DND-41 (cell line): Measurements from ENCODE around the gene KLF9.

Experiments used
- EZH2 ChIP-seq: IDR thresholded peaks from 3 replicates; pipeline ENCODE4 v1.6.1; 2012; ENCODE audit warnings: borderline replicate concordance, low read depth, mild to moderate bottlenecking, moderate library complexity, low read length, inconsistent platforms; ENCODE audit not compliant: severe bottlenecking
- TF ChIP-seq, protein P1 (sequence below): IDR thresholded peaks from 2 replicates; pipeline ENCODE4 v1.5.1; 2012; ENCODE audit warnings: borderline replicate concordance, low read length, moderate library complexity, mild to moderate bottlenecking; ENCODE audit not compliant: poor library complexity, severe bottlenecking; ENCODE audit errors: extremely low read depth

- TF ChIP-seq, protein P1, sequence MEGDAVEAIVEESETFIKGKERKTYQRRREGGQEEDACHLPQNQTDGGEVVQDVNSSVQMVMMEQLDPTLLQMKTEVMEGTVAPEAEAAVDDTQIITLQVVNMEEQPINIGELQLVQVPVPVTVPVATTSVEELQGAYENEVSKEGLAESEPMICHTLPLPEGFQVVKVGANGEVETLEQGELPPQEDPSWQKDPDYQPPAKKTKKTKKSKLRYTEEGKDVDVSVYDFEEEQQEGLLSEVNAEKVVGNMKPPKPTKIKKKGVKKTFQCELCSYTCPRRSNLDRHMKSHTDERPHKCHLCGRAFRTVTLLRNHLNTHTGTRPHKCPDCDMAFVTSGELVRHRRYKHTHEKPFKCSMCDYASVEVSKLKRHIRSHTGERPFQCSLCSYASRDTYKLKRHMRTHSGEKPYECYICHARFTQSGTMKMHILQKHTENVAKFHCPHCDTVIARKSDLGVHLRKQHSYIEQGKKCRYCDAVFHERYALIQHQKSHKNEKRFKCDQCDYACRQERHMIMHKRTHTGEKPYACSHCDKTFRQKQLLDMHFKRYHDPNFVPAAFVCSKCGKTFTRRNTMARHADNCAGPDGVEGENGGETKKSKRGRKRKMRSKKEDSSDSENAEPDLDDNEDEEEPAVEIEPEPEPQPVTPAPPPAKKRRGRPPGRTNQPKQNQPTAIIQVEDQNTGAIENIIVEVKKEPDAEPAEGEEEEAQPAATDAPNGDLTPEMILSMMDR = no peak
- no peak for TF ChIP-seq EZH2
Measured at GRCh38 chr9:70420441-70421271, 6.2 kb upstream of the KLF9 start.
